Measurements from ENCODE around the gene VWA8. TPM values are rescaled to one million over a fixed set of nuclear protein-coding genes. Genes with fewer than 3 reads are reported as not detected.

The VWA8 gene
- total RNA-seq, 1 donor from 2014 or later, result 15.8 TPM

GRCh38 chr13:41678249-41678648 lies 282.7 kb downstream of the VWA8 start:
- peaks cover 9% of the 10 kb centered on the region for H3K4me1 Mint-ChIP-seq (ENCODE audit: unreplicated experiment)
- no peaks in the 10 kb centered on the region for H3K9me3 Mint-ChIP-seq (ENCODE audit: unreplicated experiment)
- no peak overlapping the region for H3K4me3 Mint-ChIP-seq (ENCODE audit: unreplicated experiment)
- no peak for TF ChIP-seq CTCF (IDR thresholded peaks at IDR 0.05)
- no peak overlapping the region for H3K27ac Mint-ChIP-seq (ENCODE audit: unreplicated experiment)
- H3K27me3 Mint-ChIP-seq (ENCODE audit: unreplicated experiment), result no peaks in the 10 kb centered on the region
- H3K36me3 Mint-ChIP-seq (ENCODE audit: unreplicated experiment), result peaks cover 17% of the 10 kb centered on the region
- DNase-seq (ENCODE audit: extremely low spot score, unreplicated experiment), result no peak

GRCh38 chr13:41675306-41675705 lies 285.6 kb downstream of the VWA8 start:
- H3K4me1 Mint-ChIP-seq (ENCODE audit: unreplicated experiment), result peaks cover 9% of the 10 kb centered on the region
- no peaks in the 10 kb centered on the region for H3K9me3 Mint-ChIP-seq (ENCODE audit: unreplicated experiment)
- H3K36me3 Mint-ChIP-seq (ENCODE audit: unreplicated experiment), result no peaks in the 10 kb centered on the region
- no peak for DNase-seq (ENCODE audit: extremely low spot score, unreplicated experiment)
- H3K4me3 Mint-ChIP-seq (ENCODE audit: unreplicated experiment), result no peak overlapping the region
- no peaks in the 10 kb centered on the region for H3K27me3 Mint-ChIP-seq (ENCODE audit: unreplicated experiment)
- H3K27ac Mint-ChIP-seq (ENCODE audit: unreplicated experiment), result no peak overlapping the region
- no peak for TF ChIP-seq CTCF (IDR thresholded peaks at IDR 0.05)

DNA sequence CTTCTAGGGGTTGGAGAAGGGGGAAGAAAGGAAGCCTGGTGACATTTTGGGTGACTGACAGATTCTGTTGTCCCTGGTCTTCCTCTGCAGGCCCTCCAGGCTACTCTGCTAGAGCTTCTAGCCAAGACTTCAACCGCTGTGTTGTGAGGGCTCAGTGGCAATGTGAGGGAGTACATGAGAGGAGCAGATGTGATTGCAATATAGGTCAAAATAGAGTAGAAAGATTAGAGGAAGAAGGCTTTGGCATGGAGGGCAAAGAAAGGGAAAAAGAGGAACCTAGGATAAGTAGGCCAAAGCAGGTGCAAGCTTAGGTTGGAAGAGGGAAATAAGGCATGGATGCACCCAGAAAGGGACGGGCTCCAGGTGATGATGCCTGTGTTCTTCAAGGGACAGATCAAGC lies 286.7 kb downstream of the VWA8 start:
- no peak for DNase-seq (ENCODE audit: extremely low spot score, unreplicated experiment)
- H3K27ac Mint-ChIP-seq (ENCODE audit: unreplicated experiment), result no peak overlapping the region
- peaks cover 9% of the 10 kb centered on the region for H3K4me1 Mint-ChIP-seq (ENCODE audit: unreplicated experiment)
- H3K27me3 Mint-ChIP-seq (ENCODE audit: unreplicated experiment), result no peaks in the 10 kb centered on the region
- H3K4me3 Mint-ChIP-seq (ENCODE audit: unreplicated experiment), result no peak overlapping the region
- TF ChIP-seq CTCF (IDR thresholded peaks at IDR 0.05), result no peak
- no peaks in the 10 kb centered on the region for H3K36me3 Mint-ChIP-seq (ENCODE audit: unreplicated experiment)
- H3K9me3 Mint-ChIP-seq (ENCODE audit: unreplicated experiment), result no peaks in the 10 kb centered on the region

GRCh38 chr13:41673640-41674039 lies 287.3 kb downstream of the VWA8 start:
- no peak for DNase-seq (ENCODE audit: extremely low spot score, unreplicated experiment)
- TF ChIP-seq CTCF (IDR thresholded peaks at IDR 0.05), result no peak
- Mint-ChIP-seq H3K4me3 (ENCODE audit: unreplicated experiment) (no peak overlapping the region), H3K27me3 (ENCODE audit: unreplicated experiment) (no peaks in the 10 kb centered on the region), H3K27ac (ENCODE audit: unreplicated experiment) (no peak overlapping the region), H3K9me3 (ENCODE audit: unreplicated experiment) (no peaks in the 10 kb centered on the region), H3K4me1 (ENCODE audit: unreplicated experiment) (peaks cover 9% of the 10 kb centered on the region), H3K36me3 (ENCODE audit: unreplicated experiment) (no peaks in the 10 kb centered on the region)

GRCh38 chr13:41670873-41671443 lies 290.0 kb downstream of the VWA8 start:
- H3K4me3 Mint-ChIP-seq (ENCODE audit: unreplicated experiment), result no peak overlapping the region
- no peak for DNase-seq (ENCODE audit: extremely low spot score, unreplicated experiment)
- H3K9me3 Mint-ChIP-seq (ENCODE audit: unreplicated experiment), result no peaks in the 10 kb centered on the region
- H3K36me3 Mint-ChIP-seq (ENCODE audit: unreplicated experiment), result no peaks in the 10 kb centered on the region
- TF ChIP-seq CTCF (IDR thresholded peaks at IDR 0.05), result no peak
- H3K27me3 Mint-ChIP-seq (ENCODE audit: unreplicated experiment), result no peaks in the 10 kb centered on the region
- H3K27ac Mint-ChIP-seq (ENCODE audit: unreplicated experiment), result no peak overlapping the region
- peaks cover 9% of the 10 kb centered on the region for H3K4me1 Mint-ChIP-seq (ENCODE audit: unreplicated experiment)
